Skeletal muscle tissue (tissue), 4 donors: Measurements from ENCODE around the gene EPB41L5. TPM values are rescaled to one million over a fixed set of nuclear protein-coding genes. Genes with fewer than 3 reads are reported as not detected.
"Not testable (repeated sequence)": the region's sequence is repeated elsewhere in the genome, so short reads cannot be mapped to it uniquely, and the experiment has no call there.

ENCODE experiments used
- H3K27ac ChIP-seq: one replicate; pipeline ENCODE4 v1.7.0; 2013; ENCODE audit warnings: mild to moderate bottlenecking, low read depth, low read length, inconsistent platforms
- H3K27me3 ChIP-seq, 3 donors: one replicate each; pipeline ENCODE4 v1.7.0; 2013; ENCODE audit warnings: low read length in 3 of 3; ENCODE audit not compliant: control insufficient read depth in 3 of 3, insufficient read depth in 3 of 3
- H3K36me3 ChIP-seq, 3 donors: one replicate each; pipeline ENCODE4 v1.7.0; 2013; ENCODE audit warnings: low read length in 3 of 3; ENCODE audit not compliant: control insufficient read depth in 3 of 3, insufficient read depth in 3 of 3
- H3K4me1 ChIP-seq, 3 donors: one replicate each; pipeline ENCODE4 v1.7.0; 2013; ENCODE audit warnings: low read length in 3 of 3, mild to moderate bottlenecking in 3 of 3; ENCODE audit not compliant: control insufficient read depth in 3 of 3, insufficient read depth in 3 of 3
- H3K4me3 ChIP-seq, 3 donors: one replicate each; pipeline ENCODE4 v1.7.0; 2013; ENCODE audit warnings: low read length in 3 of 3
- H3K9ac ChIP-seq, 3 donors: one replicate each; pipeline ENCODE4 v1.7.0; 2013; ENCODE audit warnings: low read length in 3 of 3, mild to moderate bottlenecking in 3 of 3, moderate library complexity in 2 of 3, low read depth in 1 of 3
- H3K9me3 ChIP-seq, 3 donors: one replicate each; pipeline ENCODE4 v1.7.0; 2013; ENCODE audit warnings: low read length in 3 of 3; ENCODE audit not compliant: control insufficient read depth in 3 of 3
- total RNA-seq: library from RNA; depleted of rRNA; stranded (reverse); fragments of >200 nt; gene quantifications from one replicate; pipeline ENCODE4 v1.2.3, GENCODE V29; 2014
- donor health status: Osteomylitis.

The EPB41L5 gene
- total RNA-seq, 1 donor from 2014 or later: 49.6 TPM

GRCh38 chr2:120177973-120178372 is 165.1 kb downstream of the EPB41L5 start:
- Histone ChIP-seq H3K36me3 (no peaks in the 10 kb centered on the region), H3K27me3 (no peaks in the 10 kb centered on the region), H3K27ac (no peak overlapping the region), H3K9ac (no peak overlapping the region), H3K4me1 (peaks cover 9 to 18% (median 14%) of the 10 kb centered on the region in 3 donors), H3K9me3 (no peaks in the 10 kb centered on the region), H3K4me3 (no peak overlapping the region)

DNA sequence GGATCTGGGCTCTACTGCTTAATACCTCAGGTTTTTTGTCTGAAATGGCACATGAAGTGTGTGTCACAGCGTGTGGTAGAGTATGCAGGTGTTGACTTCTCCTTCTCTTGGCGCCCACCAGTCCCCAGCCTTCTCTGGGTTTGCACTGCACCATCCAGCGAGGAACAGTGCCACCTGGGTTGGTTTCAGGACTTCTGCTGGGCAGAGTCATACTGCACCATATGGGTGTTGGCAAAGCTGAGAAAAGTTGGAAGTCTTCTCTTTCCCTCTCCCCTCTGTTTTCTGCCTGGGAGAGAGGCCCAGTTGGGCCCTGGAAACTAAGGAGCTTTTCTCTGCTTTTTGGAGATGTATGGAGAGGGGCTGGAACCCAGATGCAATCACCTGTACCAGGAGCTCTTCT is 166.5 kb downstream of the EPB41L5 start:
- Histone ChIP-seq H3K9ac (no peak overlapping the region), H3K36me3 (no peaks in the 10 kb centered on the region), H3K27me3 (no peaks in the 10 kb centered on the region), H3K9me3 (no peaks in the 10 kb centered on the region), H3K27ac (no peak overlapping the region), H3K4me1 (peaks cover 9 to 18% (median 14%) of the 10 kb centered on the region in 3 donors), H3K4me3 (no peak overlapping the region)

DNA sequence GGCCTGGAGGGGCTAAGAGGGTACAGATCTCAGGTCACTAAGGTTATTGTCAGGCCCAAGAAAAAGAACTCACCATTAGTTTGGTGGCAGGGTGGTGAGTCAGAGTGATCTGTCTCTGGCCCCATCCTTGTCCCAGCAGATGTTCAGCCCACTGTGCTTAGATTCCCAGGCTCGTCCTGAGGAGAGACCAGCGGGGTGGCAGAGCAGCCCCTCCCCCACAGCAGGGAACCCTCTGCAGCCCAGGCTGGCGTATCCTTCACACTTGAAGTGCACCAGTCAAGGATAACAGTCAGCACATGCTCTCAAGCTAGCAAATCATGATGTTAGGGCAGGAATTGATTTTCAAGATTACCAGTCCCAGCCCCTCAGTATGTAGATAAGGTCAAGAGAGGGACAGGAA is 167.2 kb downstream of the EPB41L5 start:
- no peak overlapping the region for H3K27ac ChIP-seq
- no peaks in the 10 kb centered on the region for H3K9me3 ChIP-seq
- H3K27me3 ChIP-seq: no peaks in the 10 kb centered on the region
- H3K9ac ChIP-seq: no peak overlapping the region
- H3K4me3 ChIP-seq: no peak overlapping the region
- H3K36me3 ChIP-seq: no peaks in the 10 kb centered on the region
- peaks cover 9 to 18% (median 14%) of the 10 kb centered on the region in 3 donors for H3K4me1 ChIP-seq

DNA sequence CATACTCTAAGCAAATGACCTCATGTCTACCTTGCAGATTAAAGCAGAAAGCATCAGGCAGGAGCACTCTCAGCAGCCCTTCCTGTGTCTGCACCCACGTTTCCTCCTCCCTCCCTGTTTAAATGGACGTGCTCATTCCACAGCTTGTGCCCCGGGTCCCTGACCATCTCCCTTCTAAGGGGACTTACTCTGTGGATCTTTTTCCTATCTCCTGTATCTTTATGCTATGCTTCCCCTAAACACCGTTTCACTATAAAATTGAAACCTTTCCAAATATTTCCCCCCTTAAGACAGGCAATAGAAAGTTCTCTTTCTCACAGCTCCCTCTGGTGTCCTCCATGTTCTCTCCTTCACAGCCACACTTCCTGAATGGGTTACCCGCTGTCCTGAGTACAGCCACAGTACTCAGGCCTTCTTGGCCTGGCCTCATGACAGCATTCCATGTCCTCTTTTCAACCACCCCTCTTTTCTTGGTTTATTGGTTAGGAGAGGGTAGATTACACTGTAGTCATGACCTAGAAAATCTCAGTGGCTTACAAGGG is 169.2 kb downstream of the EPB41L5 start:
- H3K4me1 ChIP-seq: peaks cover 0 to 2% (median 2%) of the 10 kb centered on the region in 3 donors
- H3K9me3 ChIP-seq: no peaks in the 10 kb centered on the region
- no peaks in the 10 kb centered on the region for H3K27me3 ChIP-seq
- H3K9ac ChIP-seq: no peak overlapping the region
- H3K36me3 ChIP-seq: no peaks in the 10 kb centered on the region
- no peak overlapping the region for H3K27ac ChIP-seq
- H3K4me3 ChIP-seq: no peak overlapping the region

DNA sequence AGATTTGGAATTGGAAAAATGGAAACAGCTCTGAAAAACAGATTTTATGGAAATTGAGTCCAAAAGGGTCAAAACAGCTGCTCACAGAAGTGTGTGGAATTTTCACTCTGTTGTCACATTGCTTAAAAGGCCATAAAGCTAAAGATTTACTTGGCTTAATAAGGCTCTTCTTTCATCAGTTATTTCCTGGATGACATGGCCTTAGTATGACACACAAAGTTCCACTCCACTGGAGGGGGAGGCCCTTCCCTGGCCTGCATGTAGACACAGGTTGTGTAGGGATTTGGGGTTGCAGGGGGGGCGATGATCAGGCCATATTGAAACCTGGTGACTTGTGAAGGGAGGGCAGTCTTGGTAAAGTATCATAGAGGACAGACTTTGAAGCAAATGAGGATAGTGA is 176.3 kb downstream of the EPB41L5 start:
- Histone ChIP-seq H3K4me3 (no peak overlapping the region), H3K36me3 (no peaks in the 10 kb centered on the region), H3K27ac (no peak overlapping the region), H3K27me3 (no peaks in the 10 kb centered on the region), H3K9me3 (peaks cover 0 to 4% (median 0%) of the 10 kb centered on the region in 3 donors), H3K9ac (no peak overlapping the region), H3K4me1 (peaks cover 0 to 4% (median 0%) of the 10 kb centered on the region in 3 donors)

GRCh38 chr2:120192280-120192679 is 179.4 kb downstream of the EPB41L5 start:
- Histone ChIP-seq H3K27ac (no peak overlapping the region), H3K4me3 (no peak overlapping the region), H3K27me3 (no peaks in the 10 kb centered on the region), H3K9me3 (peaks cover 0 to 4% (median 0%) of the 10 kb centered on the region in 3 donors), H3K4me1 (peaks cover 0 to 4% (median 0%) of the 10 kb centered on the region in 3 donors), H3K9ac (no peak overlapping the region), H3K36me3 (no peaks in the 10 kb centered on the region)

GRCh38 chr2:120195553-120195952 is 182.7 kb downstream of the EPB41L5 start:
- Histone ChIP-seq H3K36me3 (no peaks in the 10 kb centered on the region), H3K4me3 (no peak overlapping the region), H3K4me1 (no peaks in the 10 kb centered on the region), H3K9me3 (peaks cover 0 to 4% (median 1%) of the 10 kb centered on the region in 3 donors), H3K9ac (no peak overlapping the region), H3K27me3 (no peaks in the 10 kb centered on the region), H3K27ac (no peak overlapping the region)

DNA sequence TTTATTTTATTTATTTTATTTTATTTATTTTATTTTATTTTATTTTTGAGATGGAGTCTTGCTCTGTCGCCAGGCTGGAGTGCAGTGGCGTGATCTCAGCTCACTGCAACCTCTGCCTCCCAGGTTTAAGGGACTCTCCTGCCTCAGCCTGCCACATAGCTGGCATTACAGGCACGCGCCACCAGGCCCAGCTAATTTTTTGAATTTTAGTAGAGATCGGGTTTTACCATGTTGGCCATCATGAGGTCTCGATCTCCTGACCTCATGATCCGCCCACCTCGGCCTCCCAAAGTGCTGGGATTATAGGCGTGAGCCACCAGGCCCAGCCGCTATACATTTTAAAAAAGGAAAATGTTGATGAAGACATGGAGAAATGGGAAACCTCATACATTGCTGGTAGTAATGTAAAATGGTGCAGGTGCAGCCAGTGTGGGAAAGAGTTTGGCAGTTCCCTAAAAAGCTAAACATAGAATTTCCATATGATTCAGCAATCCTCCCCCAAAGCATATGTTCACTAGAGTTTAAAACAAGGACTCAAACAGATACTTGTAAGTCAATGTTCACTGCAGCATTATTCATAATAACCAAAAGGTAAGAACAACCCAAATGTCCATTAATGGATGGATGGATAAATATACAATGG is 187.1 kb downstream of the EPB41L5 start:
- not testable (repeated sequence) for H3K9me3 ChIP-seq
- peaks cover 8 to 15% (median 11%) of the 10 kb centered on the region in 3 donors for H3K4me1 ChIP-seq

GRCh38 chr2:120203251-120204021 is 190.6 kb downstream of the EPB41L5 start:
- Histone ChIP-seq H3K4me1 (peaks cover 8 to 15% (median 11%) of the 10 kb centered on the region in 3 donors), H3K9ac (no peak overlapping the region), H3K27ac (no peak overlapping the region), H3K36me3 (no peaks in the 10 kb centered on the region), H3K27me3 (no peaks in the 10 kb centered on the region), H3K4me3 (peak overlapping the region in 1 of 3 donors; percentile 30), H3K9me3 (no peaks in the 10 kb centered on the region)

More for the DNA sequence above, 187.1 kb downstream of the EPB41L5 start:
- H3K9ac ChIP-seq, H3K4me3 ChIP-seq, H3K27ac ChIP-seq, H3K27me3 ChIP-seq, H3K36me3 ChIP-seq: not testable (repeated sequence)

GRCh38 chr2:120204022-120204405 is 191.1 kb downstream of the EPB41L5 start:
- no peak overlapping the region for H3K27ac ChIP-seq

More at GRCh38 chr2:120204022-120204405, 191.1 kb downstream of the EPB41L5 start:
- Histone ChIP-seq H3K4me1 (peaks cover 8 to 15% (median 11%) of the 10 kb centered on the region in 3 donors), H3K4me3 (no peak overlapping the region), H3K9ac (no peak overlapping the region), H3K27me3 (no peaks in the 10 kb centered on the region), H3K9me3 (no peaks in the 10 kb centered on the region), H3K36me3 (no peaks in the 10 kb centered on the region)
